Neural progenitor cell (in vitro differentiated cells): ENCODE data around the gene KCNH1.

ENCODE experiments used
- EZH2 ChIP-seq: fragments of 200-600 bp; sonication (generic); IDR thresholded peaks from 2 replicates; pipeline ENCODE4 v1.6.1; 2017; ENCODE audit warnings: antibody characterized with exemption, mild to moderate bottlenecking, moderate library complexity
- EZH2phosphoT487 ChIP-seq: fragments of 200-600 bp; sonication (generic); IDR thresholded peaks from 2 replicates; pipeline ENCODE4 v1.6.1; 2017; ENCODE audit warnings: antibody characterized with exemption
- TF ChIP-seq, protein P1 (sequence below): fragments of 200-600 bp; sonication (generic); IDR thresholded peaks from 2 replicates; pipeline ENCODE4 v1.5.1; 2017; ENCODE audit warnings: antibody characterized with exemption, mild to moderate bottlenecking

DNA sequence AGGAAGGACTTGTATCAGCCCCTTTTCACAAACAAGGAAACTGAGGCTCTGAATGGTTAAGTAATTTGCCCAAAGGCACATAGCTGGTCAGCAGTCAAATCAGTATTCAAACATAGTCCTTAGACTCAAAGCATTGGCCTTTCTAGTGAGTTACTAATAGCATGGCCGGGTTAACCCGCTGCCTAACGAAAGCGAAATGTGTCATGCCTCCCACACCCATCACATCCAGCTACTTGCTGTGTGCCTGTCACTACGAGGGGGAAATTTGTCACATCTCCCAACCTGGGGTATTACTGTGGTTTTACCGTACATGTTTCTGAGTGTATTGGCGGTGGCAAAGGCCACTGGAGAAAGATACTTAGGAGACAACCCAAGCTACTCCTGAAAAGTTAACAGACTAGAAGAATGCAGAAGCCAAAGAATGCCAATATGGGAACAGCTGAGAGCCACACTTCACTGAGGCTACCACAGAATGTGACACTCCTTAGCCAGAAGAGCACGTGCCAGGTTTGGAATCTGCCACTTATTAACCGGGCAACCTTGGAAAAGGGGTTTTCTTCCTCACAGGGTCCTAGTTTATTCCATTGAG is 363.5 kb downstream of the KCNH1 start:
- TF ChIP-seq, protein P1, sequence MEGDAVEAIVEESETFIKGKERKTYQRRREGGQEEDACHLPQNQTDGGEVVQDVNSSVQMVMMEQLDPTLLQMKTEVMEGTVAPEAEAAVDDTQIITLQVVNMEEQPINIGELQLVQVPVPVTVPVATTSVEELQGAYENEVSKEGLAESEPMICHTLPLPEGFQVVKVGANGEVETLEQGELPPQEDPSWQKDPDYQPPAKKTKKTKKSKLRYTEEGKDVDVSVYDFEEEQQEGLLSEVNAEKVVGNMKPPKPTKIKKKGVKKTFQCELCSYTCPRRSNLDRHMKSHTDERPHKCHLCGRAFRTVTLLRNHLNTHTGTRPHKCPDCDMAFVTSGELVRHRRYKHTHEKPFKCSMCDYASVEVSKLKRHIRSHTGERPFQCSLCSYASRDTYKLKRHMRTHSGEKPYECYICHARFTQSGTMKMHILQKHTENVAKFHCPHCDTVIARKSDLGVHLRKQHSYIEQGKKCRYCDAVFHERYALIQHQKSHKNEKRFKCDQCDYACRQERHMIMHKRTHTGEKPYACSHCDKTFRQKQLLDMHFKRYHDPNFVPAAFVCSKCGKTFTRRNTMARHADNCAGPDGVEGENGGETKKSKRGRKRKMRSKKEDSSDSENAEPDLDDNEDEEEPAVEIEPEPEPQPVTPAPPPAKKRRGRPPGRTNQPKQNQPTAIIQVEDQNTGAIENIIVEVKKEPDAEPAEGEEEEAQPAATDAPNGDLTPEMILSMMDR: no peak
- TF ChIP-seq EZH2phosphoT487: no peak
- no peak for TF ChIP-seq EZH2
